Astrocyte (in vitro differentiated cells and primary cell): ENCODE data around the gene PTX4. TPM values are rescaled to one million over a fixed set of nuclear protein-coding genes. Genes with fewer than 3 reads are reported as not detected.

ENCODE experiments used
- DNase-seq: peaks from one replicate; pipeline ENCODE4 v3.0.0-alpha.2; 2010; ENCODE audit warnings: low read depth
- FAIRE-seq: peaks from 2 replicates; lab custom pipeline; 2011; peaks lifted over from hg19 to GRCh38; lab: Jason Lieb, UNC
- H2AFZ ChIP-seq: 2 replicates; pipeline ENCODE4 v1.6.0; 2012; ENCODE audit warnings: low read depth, low read length, inconsistent platforms
- H3K27ac ChIP-seq: 2 replicates; pipeline ENCODE4 v1.5.1; 2011; ENCODE audit warnings: low read depth, low read length, inconsistent platforms
- H3K27me3 ChIP-seq: 2 replicates; pipeline ENCODE4 v1.6.0; 2011; ENCODE audit warnings: low read length, inconsistent platforms; ENCODE audit not compliant: insufficient read depth
- H3K36me3 ChIP-seq: 2 replicates; pipeline ENCODE4 v1.5.1; 2011; ENCODE audit warnings: low read length, inconsistent platforms; ENCODE audit not compliant: insufficient read depth
- H3K4me1 ChIP-seq: 2 replicates; pipeline ENCODE4 v1.5.1; 2011; ENCODE audit warnings: low read length, inconsistent platforms; ENCODE audit not compliant: insufficient read depth
- H3K4me2 ChIP-seq: 2 replicates; pipeline ENCODE4 v1.6.0; 2012; ENCODE audit warnings: low read length, inconsistent platforms
- H3K4me3 ChIP-seq: 2 replicates; pipeline ENCODE4 v1.5.1; 2011; ENCODE audit warnings: low read depth, mild to moderate bottlenecking, low read length, inconsistent platforms; ENCODE audit not compliant: insufficient read depth
- H3K79me2 ChIP-seq: 2 replicates; pipeline ENCODE4 v1.6.0; 2012; ENCODE audit warnings: mild to moderate bottlenecking, low read length, inconsistent platforms; ENCODE audit not compliant: insufficient read depth
- H3K9ac ChIP-seq: 2 replicates; pipeline ENCODE4 v1.6.0; 2012; ENCODE audit warnings: mild to moderate bottlenecking, low read length, inconsistent platforms
- H3K9me3 ChIP-seq: 2 replicates; pipeline ENCODE4 v1.5.1; 2012; ENCODE audit warnings: low read depth, mild to moderate bottlenecking, low read length, inconsistent platforms; ENCODE audit not compliant: insufficient read depth
- H4K20me1 ChIP-seq: 2 replicates; pipeline ENCODE4 v1.6.0; 2012; ENCODE audit warnings: low read length, inconsistent platforms; ENCODE audit not compliant: insufficient read depth
- H3K27ac Mint-ChIP-seq: one replicate; pipeline ENCODE4 v1.8.0; 2021; ENCODE audit warnings: mild to moderate bottlenecking, mixed read lengths; ENCODE audit not compliant: unreplicated experiment
- H3K27me3 Mint-ChIP-seq: one replicate; pipeline ENCODE4 v1.8.0; 2021; ENCODE audit warnings: low read depth, mixed read lengths; ENCODE audit not compliant: unreplicated experiment
- H3K36me3 Mint-ChIP-seq: one replicate; pipeline ENCODE4 v1.8.0; 2021; ENCODE audit warnings: low read depth, mixed read lengths; ENCODE audit not compliant: unreplicated experiment
- H3K4me1 Mint-ChIP-seq: one replicate; pipeline ENCODE4 v1.8.0; 2021; ENCODE audit warnings: low read depth, mixed read lengths; ENCODE audit not compliant: unreplicated experiment
- H3K4me3 Mint-ChIP-seq: one replicate; pipeline ENCODE4 v1.8.0; 2021; ENCODE audit warnings: mild to moderate bottlenecking, moderate library complexity, mixed read lengths; ENCODE audit not compliant: unreplicated experiment
- H3K9me3 Mint-ChIP-seq: one replicate; pipeline ENCODE4 v1.8.0; 2021; ENCODE audit warnings: mild to moderate bottlenecking, mixed read lengths; ENCODE audit not compliant: unreplicated experiment
- CTCF ChIP-seq: IDR thresholded peaks from 2 replicates; pipeline ENCODE4 v1.5.1; 2011; ENCODE audit warnings: low read depth, mild to moderate bottlenecking, inconsistent platforms, low read length, moderate library complexity; ENCODE audit not compliant: insufficient read depth
- EZH2 ChIP-seq: IDR thresholded peaks from 2 replicates; pipeline ENCODE4 v1.6.1; 2012; ENCODE audit warnings: mild to moderate bottlenecking, low read length, inconsistent platforms; ENCODE audit not compliant: insufficient read depth
- total RNA-seq: library from RNA; stranded (reverse); gene quantifications from 2 replicates; pipeline ENCODE4 v1.2.1, GENCODE V29; 2021

The PTX4 gene
- total RNA-seq, 1 donor from 2014 or later = not detected

GRCh38 chr16:1494711-1495110 is 6.0 kb upstream of the PTX4 start:
- Histone ChIP-seq H3K79me2 (peaks cover 29% of the 10 kb centered on the region), H3K4me1 (peaks cover 15% of the 10 kb centered on the region), H2AFZ (no peak overlapping the region), H3K9ac (peak overlapping the region; percentile 89), H3K4me2 (peak overlapping the region; percentile 99), H3K27me3 (no peaks in the 10 kb centered on the region), H3K36me3 (peaks cover 2% of the 10 kb centered on the region), H3K4me3 (no peak overlapping the region), H3K9me3 (no peaks in the 10 kb centered on the region), H4K20me1 (peaks cover 13% of the 10 kb centered on the region), H3K27ac (no peak overlapping the region)
- DNase-seq (no peak), FAIRE-seq (no peak)
- Mint-ChIP-seq H3K27ac (no peak overlapping the region), H3K4me1 (peaks cover 6% of the 10 kb centered on the region), H3K36me3 (peaks cover 5% of the 10 kb centered on the region), H3K4me3 (peak overlapping the region; percentile 88), H3K9me3 (no peaks in the 10 kb centered on the region), H3K27me3 (peaks cover 9% of the 10 kb centered on the region)
- TF ChIP-seq CTCF (no peak), EZH2 (no peak)

- no peaks in the 10 kb centered on the region for H3K27me3 ChIP-seq
- peaks cover 9% of the 10 kb centered on the region for H3K27me3 Mint-ChIP-seq
- H3K4me1 ChIP-seq = peaks cover 15% of the 10 kb centered on the region
- H3K4me1 Mint-ChIP-seq = peaks cover 6% of the 10 kb centered on the region
- H3K9me3 ChIP-seq = no peaks in the 10 kb centered on the region
- TF ChIP-seq EZH2 = no peak
- peak; percentile 35 for TF ChIP-seq CTCF
- H3K36me3 Mint-ChIP-seq = peaks cover 5% of the 10 kb centered on the region
- H3K27ac Mint-ChIP-seq = no peak overlapping the region
- peaks cover 13% of the 10 kb centered on the region for H4K20me1 ChIP-seq
- no peak overlapping the region for H2AFZ ChIP-seq
- no peak for FAIRE-seq
- peak overlapping the region; percentile 76 for H3K4me3 ChIP-seq
- H3K9me3 Mint-ChIP-seq = no peaks in the 10 kb centered on the region
- H3K79me2 ChIP-seq = peaks cover 29% of the 10 kb centered on the region
- H3K27ac ChIP-seq = no peak overlapping the region
- peak overlapping the region; percentile 99 for H3K4me2 ChIP-seq
- H3K4me3 Mint-ChIP-seq = peak overlapping the region; percentile 88
- peak; percentile 50 for DNase-seq
- H3K36me3 ChIP-seq = peaks cover 2% of the 10 kb centered on the region
- H3K9ac ChIP-seq = peak overlapping the region; percentile 89
Measured at GRCh38 chr16:1494129-1494640, 5.4 kb upstream of the PTX4 start.

- TF ChIP-seq CTCF (no peak), EZH2 (no peak)
- H3K27me3 ChIP-seq = no peaks in the 10 kb centered on the region
- peak overlapping the region; percentile 80 for H3K27ac ChIP-seq
- FAIRE-seq (no peak), DNase-seq (no peak)
- Mint-ChIP-seq H3K27me3 (peaks cover 9% of the 10 kb centered on the region), H3K36me3 (peaks cover 5% of the 10 kb centered on the region), H3K27ac (no peak overlapping the region), H3K4me1 (peaks cover 6% of the 10 kb centered on the region), H3K4me3 (peak overlapping the region; percentile 88), H3K9me3 (no peaks in the 10 kb centered on the region)
- H2AFZ ChIP-seq = peak overlapping the region; percentile 98
- peaks cover 13% of the 10 kb centered on the region for H4K20me1 ChIP-seq
- peak overlapping the region; percentile 89 for H3K9ac ChIP-seq
- H3K36me3 ChIP-seq = peaks cover 2% of the 10 kb centered on the region
- peak overlapping the region; percentile 76 for H3K4me3 ChIP-seq
- peaks cover 15% of the 10 kb centered on the region for H3K4me1 ChIP-seq
- peaks cover 29% of the 10 kb centered on the region for H3K79me2 ChIP-seq
- H3K9me3 ChIP-seq = no peaks in the 10 kb centered on the region
- H3K4me2 ChIP-seq = peak overlapping the region; percentile 99
Measured at GRCh38 chr16:1493746-1494094, 5.0 kb upstream of the PTX4 start.
